ENCODE results near the gene PCGF2. TPM values are rescaled to one million over a fixed set of nuclear protein-coding genes. Genes with fewer than 3 reads are reported as not detected.
A peak's percentile ranks its signal among the peaks of the same experiment; 100 is the strongest.

The PCGF2 gene
- total RNA-seq, 4 donors from 2014 or later = 7.7 to 50.0 (median 17.6) TPM

GRCh38 chr17:38724337-38724988 is 23.7 kb downstream of the PCGF2 start:
- Histone ChIP-seq H3K36me3 (peaks cover 0 to 65% (median 0%) of the 10 kb centered on the region in 3 donors), H3K4me3 (no peak overlapping the region), H3K4me1 (peaks cover 0 to 71% (median 40%) of the 10 kb centered on the region in 4 donors), H3K27ac (peak overlapping the region in 3 of 4 donors; percentile 1 to 74 (median 56)), H3K27me3 (no peaks in the 10 kb centered on the region), H3K9me3 (no peaks in the 10 kb centered on the region)
- WGBS, 2 donors = 30 to 44% methylated on average over 10 to 16 of the region's 16 CpGs
- TF ChIP-seq CTCF (IDR thresholded peaks at IDR 0.05) (no peak), POLR2A (IDR thresholded peaks at IDR 0.05) (no peak), EP300 (IDR thresholded peaks at IDR 0.05) (peak in 1 of 2 donors; percentile 24)
- DNase-seq (ENCODE audit: low spot score in 2 of 2) = no peak

- Histone ChIP-seq H3K27me3 (no peaks in the 10 kb centered on the region), H3K36me3 (peaks cover 2 to 92% (median 3%) of the 10 kb centered on the region in 3 donors), H3K4me1 (peaks cover 0 to 49% (median 37%) of the 10 kb centered on the region in 4 donors), H3K4me3 (no peak overlapping the region), H3K27ac (peak overlapping the region in 3 of 4 donors; percentile 40 to 70 (median 64)), H3K9me3 (no peaks in the 10 kb centered on the region)
- 40 to 71% methylated on average over 8 to 11 of the region's 16 CpGs for WGBS, 2 donors
- TF ChIP-seq POLR2A (IDR thresholded peaks at IDR 0.05) (no peak), CTCF (IDR thresholded peaks at IDR 0.05) (no peak), EP300 (IDR thresholded peaks at IDR 0.05) (no peak)
- DNase-seq (ENCODE audit: low spot score in 2 of 2) = no peak
These were observed 26.3 kb downstream of the PCGF2 start for GRCh38 chr17:38721802-38722201.

GRCh38 chr17:38720941-38721340 is 27.2 kb downstream of the PCGF2 start:
- peaks cover 3 to 96% (median 10%) of the 10 kb centered on the region in 3 donors for H3K36me3 ChIP-seq
- H3K4me3 ChIP-seq = peak overlapping the region in 1 of 4 donors; percentile 3
- DNase-seq (ENCODE audit: low spot score in 2 of 2) = no peak
- 48 to 58% methylated on average over 6 of the region's 6 CpGs for WGBS, 2 donors
- TF ChIP-seq CTCF (IDR thresholded peaks at IDR 0.05) = no peak
- no peak for TF ChIP-seq EP300 (IDR thresholded peaks at IDR 0.05)
- TF ChIP-seq POLR2A (IDR thresholded peaks at IDR 0.05) = no peak
- no peaks in the 10 kb centered on the region for H3K27me3 ChIP-seq
- peak overlapping the region in 3 of 4 donors; percentile 51 to 75 (median 70) for H3K27ac ChIP-seq
- H3K9me3 ChIP-seq = no peaks in the 10 kb centered on the region
- H3K4me1 ChIP-seq = peaks cover 0 to 49% (median 37%) of the 10 kb centered on the region in 4 donors

- Histone ChIP-seq H3K27ac (peak overlapping the region in 3 of 4 donors; percentile 51 to 75 (median 70)), H3K9me3 (no peaks in the 10 kb centered on the region), H3K27me3 (no peaks in the 10 kb centered on the region), H3K36me3 (peaks cover 3 to 97% (median 15%) of the 10 kb centered on the region in 3 donors), H3K4me1 (peaks cover 0 to 44% (median 35%) of the 10 kb centered on the region in 4 donors), H3K4me3 (peak overlapping the region in 1 of 4 donors; percentile 3)
- WGBS, 2 donors = 61 to 62% methylated on average over 25 to 32 of the region's 39 CpGs
- TF ChIP-seq POLR2A (IDR thresholded peaks at IDR 0.05) = no peak
- TF ChIP-seq EP300 (IDR thresholded peaks at IDR 0.05) = no peak
- TF ChIP-seq CTCF (IDR thresholded peaks at IDR 0.05) = no peak
- no peak for DNase-seq (ENCODE audit: low spot score in 2 of 2)
These were observed 28.0 kb downstream of the PCGF2 start for GRCh38 chr17:38719943-38720641.
